Measurements from ENCODE around the gene NKX6-1.

Gene NKX6-1

DNA sequence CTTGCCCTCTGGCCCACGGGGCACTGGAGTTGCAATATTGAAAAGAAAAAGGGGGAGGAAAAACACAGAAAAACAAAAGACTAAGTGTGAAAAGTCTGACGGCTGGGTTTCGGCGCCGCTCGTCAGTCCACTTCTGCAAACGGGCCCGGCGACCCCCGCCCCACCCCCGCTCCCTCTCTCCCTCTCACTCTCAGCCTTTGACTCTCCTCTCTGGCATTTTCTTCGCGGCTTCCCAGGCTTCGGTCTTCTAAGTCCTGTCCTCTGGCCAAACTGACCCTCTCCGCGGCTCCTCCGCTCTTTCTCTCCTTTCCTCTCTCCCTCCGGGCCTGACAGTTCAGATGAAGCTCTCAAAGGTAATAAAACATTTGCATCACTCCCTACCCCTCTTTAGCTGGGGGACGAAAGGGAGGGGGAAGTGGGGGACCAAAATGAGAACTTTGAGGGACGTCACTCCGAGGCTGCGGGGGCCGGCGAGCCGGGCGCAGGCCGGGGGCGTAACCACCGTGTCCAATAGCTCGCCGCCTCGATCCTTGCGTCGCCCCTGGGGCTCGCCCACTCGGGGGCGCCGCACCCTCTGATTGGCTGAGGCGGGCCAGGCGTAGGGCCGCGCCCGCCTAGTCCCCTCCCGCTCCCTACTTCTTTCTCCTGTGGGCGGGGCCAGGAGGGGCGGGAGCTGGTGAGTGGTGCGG is at the start of gene NKX6-1:
TSS of gene NKX6-1 (minus strand) at position 358 of the 689 bp plus-strand sequence. CDS start 1,064 bp downstream, outside the sequence.
- no peak for DNase-seq

DNA sequence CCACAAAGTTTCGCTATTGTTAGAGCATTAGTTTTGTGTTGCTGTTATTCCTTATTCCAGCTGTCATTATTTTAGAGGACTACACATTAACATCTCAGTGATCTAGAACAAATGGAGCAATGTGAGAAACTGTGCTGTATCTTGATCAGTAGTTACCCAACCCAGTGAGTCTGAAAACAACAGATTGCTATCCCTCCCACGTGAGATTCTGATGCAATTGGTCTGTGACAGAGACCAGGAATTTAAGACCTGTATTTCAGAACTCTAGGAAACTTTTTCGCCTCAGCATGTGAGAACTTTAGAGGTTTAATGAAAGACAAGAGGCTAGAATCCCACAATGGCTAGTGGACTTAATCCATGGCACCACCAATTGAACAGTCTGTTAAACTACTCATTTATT is 48.1 kb upstream of the NKX6-1 start:
- no peak for DNase-seq

- no peak for DNase-seq
These were observed 46.0 kb upstream of the NKX6-1 start for GRCh38 chr4:84545093-84545492.

- no peak for DNase-seq
These were observed 36.8 kb upstream of the NKX6-1 start for GRCh38 chr4:84535901-84536300.

DNA sequence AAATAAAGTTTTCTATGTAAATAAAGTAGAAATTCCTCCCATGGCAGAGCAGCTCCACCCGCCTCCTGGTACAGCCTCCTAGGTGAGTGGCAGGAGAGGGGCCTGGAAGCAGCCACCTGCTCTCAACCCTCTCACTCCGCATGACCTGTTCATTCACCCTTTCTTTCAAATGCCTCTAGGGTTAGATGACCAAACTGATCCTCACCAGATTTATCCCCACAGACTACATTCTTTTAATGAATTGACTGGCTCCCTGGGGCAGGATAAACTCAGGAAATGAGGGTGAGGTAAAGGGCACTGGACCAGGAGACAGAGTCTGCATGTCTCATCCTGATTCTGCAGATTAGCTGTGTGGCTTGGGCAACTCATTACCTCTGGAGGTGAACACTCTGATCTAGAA is 32.6 kb upstream of the NKX6-1 start:
- no peak for DNase-seq

- DNase-seq = no peak
These were observed 31.8 kb upstream of the NKX6-1 start for GRCh38 chr4:84530871-84531270.

GRCh38 chr4:84530454-84530853 is 31.4 kb upstream of the NKX6-1 start:
- no peak for DNase-seq

DNA sequence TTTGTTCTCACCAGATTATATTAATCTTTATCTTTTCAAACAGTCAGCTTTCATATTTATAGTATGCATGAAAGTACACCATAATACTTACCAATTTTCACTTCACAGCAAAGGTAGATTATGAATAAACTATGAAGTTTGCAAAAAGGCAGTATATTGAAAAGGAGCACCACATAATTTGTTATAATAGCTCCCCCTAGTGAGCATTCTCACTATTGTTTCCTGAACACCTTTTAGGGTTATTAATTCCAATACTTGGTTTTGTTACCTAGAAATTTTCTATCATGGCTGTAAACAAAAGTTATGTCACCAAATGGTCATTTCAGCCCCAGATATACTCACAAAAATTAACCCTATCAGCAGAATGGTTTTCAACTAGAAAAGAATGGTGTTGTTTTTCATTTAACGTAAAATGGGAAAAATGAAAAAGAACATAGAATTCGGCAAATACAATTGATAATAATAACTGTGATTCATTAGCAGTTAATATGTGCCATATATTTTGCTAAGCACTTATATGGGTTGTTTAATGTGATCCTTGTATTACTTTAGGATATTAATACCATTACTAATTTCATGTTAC is 30.2 kb upstream of the NKX6-1 start:
- DNase-seq = peak; percentile 25

DNA sequence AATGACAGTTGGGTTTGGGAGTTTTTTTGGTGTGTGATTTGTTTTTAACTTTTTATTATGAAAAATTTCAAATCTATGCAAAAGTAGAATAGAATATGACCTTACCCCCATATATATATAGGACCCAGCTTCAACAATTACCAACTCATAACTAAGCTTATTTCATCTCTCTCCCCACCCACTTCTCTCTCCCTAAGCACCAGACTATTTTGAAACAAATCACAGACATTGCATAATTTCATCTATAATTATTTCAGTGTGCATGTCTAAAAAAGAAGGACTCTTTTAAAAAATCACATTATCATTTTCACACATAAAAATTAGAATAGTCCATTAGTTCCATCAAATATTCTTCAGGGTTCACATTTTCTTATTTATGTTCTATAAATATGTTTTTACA is 28.3 kb upstream of the NKX6-1 start:
- no peak for DNase-seq

DNA sequence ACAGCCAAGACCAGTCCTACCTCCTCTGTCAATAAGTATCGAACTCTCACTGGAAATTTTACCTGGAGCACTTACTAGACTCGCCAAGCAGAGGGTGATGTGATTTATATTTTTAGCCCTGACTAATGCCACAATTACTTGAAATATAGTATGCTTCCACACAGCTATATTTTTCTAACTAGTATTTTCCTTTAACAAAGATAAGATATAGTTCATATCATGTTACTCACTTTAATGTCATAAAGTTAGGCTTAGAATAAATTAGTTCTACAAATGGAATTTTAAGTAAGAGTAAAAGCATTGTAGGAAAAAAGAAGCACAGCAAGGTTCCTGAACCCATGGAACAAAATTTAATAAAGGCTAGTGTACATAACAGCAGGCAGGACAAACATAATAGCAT is 16.0 kb upstream of the NKX6-1 start:
- no peak for DNase-seq

GRCh38 chr4:84512277-84512676 is 13.2 kb upstream of the NKX6-1 start:
- DNase-seq = no peak

GRCh38 chr4:84511703-84512102 is 12.6 kb upstream of the NKX6-1 start:
- DNase-seq = no peak

DNA sequence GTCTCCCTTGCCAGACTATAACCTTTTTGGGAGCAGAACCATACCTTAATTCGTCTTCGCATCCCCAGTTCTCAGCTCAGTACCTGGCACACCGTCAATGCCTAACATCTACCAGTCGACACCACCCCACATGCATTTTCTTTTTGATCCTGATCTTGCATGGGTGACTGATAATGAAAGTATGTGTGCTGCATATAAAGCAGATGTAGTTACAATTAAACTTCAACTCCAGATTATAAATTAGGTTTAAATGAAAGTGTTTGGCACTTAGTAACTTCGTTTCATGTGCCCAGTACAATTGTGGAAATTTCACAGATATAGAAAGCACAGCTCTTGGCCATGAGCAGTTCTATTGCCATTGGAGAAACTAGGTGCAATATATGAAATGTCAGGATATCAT is 8.8 kb upstream of the NKX6-1 start:
- DNase-seq = no peak

- DNase-seq = no peak
These were observed 5.7 kb upstream of the NKX6-1 start for GRCh38 chr4:84504821-84505220.

DNA sequence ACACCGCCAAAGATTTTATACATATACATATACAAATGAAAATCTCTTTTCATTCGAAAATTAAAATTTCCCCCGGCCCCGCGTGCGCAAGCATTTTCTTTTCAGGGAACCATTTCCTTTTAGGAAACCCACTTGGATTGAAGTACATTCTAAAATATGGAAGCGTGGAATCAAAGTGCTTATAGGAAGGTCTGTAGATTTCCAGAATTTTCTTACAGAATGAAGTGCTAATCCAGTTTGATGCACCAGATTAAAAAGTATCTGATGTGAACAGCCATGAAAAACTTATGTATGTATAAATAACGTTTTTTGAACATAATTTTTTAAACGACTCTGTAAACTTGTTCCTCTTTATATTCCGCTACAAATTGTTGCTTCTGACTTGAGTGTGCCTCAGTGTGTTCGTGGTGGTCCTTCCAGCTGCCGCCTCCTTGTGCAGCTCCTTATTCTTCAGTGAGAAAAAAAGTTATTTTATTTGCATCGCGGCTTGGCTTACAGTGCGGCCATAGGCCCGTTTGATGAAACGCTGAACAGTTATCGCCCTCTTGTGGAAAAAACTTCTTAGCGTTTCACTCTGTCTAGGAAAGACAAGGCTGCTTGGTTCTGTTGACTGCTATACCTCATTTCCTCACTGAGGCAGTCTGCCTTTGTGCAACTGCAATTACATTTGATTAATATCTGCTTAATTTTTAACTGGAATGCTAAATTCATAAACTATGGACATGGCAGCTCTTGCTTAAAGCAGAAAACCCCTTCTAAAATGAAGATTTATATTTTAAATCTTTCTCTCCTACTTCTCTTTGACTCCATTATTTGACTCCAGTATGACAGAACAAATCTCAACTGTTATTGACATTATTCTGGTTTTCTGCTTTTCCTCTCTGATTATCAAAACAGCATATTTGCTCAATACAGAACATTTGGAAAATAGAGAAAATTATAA is 4.7 kb upstream of the NKX6-1 start:
- DNase-seq = peak; percentile 32

DNA sequence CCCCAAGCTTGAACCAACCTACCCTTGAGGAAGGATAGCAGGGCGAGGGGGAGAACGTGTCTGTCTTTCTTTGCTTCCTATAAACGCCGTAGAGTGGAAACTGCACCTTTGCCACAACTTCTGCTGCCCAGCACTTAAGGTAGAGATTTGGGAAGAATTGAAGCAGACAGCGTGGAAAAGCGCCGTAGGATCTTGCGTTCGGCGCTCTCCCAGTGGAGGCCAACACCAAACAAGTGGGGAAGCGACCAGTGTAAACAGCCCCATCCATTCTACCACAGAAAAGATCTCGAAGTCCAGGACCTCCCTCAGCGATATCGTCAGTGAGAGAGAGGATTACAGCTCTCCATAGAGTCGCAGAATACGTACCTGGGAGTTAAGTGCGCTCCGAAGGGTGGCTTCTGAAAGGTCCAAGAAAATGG is 3.9 kb upstream of the NKX6-1 start:
- no peak for DNase-seq

DNA sequence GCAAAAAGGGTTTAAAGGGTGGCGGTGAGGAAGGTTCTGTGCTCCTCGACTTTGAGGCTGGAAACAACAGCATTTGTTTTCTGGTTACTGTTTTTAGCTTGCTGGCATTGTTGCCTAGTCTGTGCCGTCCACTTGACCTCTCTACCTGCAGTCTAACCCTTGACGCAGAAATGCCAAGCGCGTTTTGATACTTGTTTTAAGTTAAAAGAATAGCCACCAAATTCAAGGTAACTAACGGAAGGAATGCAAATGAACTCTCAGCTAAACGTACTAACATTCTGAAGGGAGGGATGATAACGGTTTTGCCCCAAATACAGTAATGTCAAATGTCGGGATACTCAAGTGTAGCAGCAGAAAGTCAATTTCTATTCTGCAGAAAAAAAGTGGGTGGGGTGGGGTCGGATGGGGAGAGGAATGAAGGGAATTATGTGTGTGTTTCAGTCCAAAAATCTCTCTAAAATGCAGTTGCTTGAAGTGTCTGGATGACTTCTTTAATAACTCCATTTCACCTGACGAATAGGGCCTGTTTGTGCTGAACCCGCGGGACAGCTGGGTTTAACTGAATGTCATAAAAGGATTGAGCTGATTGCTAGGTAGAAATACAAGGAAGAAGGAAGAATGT is 3.4 kb upstream of the NKX6-1 start:
- DNase-seq = no peak

DNA sequence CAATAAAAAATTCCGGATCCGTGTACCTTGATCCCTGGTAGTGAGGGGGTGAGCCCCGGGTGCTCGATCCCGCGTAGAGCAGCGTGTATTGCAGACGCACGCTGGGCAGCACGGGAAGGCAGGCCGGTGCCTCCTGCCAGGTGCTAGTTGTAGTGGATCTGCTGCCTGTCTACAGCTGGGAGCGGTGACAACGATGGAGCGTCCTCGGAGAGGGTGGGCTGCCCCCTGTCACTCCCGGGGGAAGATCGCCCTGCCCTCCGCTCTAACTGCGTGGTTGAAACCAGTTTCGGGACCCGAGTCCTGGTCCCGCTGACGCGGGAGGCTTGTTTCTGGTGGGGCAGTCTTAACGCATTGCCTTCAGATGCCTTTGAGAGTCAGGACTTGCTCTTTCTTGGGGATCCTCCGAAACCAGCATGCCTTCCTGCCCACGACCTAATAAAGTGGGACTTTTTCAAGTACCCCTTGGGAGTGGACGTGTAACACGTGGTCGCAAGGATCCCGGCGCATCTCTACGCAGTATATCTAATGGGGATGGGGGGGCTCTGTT is 2.7 kb upstream of the NKX6-1 start:
- DNase-seq = no peak

DNA sequence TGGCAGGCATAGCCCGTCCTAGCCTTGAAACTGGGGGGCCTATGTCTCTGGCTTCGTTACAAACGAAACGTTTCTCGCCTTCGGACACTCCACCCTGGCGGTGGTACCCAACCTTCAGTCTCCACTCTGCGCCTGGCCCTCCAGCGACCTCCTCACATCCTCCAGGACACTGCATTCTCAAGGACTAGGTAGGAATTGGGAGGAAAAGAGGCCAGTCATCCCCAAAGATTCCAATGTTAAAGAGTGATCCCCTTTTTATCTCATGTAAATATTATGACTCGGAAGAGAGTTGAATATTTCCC is 2.1 kb upstream of the NKX6-1 start:
- DNase-seq = no peak

- DNase-seq = no peak
These were observed 1.5 kb upstream of the NKX6-1 start for GRCh38 chr4:84500386-84501201.

DNA sequence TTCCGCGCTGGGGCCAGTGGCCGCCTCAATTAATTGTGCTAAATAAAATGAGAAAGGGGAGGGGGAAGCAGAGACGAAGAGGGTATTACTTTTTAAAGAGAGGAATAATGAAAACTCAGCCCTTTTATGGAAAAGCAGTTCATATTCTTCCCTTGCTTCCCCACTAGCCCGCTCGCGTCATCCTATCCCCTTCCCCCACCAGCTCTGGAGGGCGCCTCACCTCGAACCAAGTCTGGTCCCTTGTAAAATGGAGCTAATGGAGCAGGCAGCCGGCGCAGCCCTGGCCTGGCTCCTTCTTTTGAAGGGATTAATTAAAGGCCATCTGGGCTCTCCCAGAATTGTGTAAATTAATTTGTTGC is 511 bp upstream of the NKX6-1 start:
- DNase-seq = no peak

GRCh38 chr4:84498203-84498934 is 723 bp downstream of the NKX6-1 start:
- DNase-seq = no peak
